Skeletal muscle satellite cell (primary cell): Measurements from ENCODE around the gene EIF1AX.
"Not testable (repeated sequence)": the region's sequence is repeated elsewhere in the genome, so short reads cannot be mapped to it uniquely, and the experiment has no call there.

Source experiments
- H3K27me3 ChIP-seq: 2 replicates; pipeline ENCODE4 v1.7.0; 2013; ENCODE audit warnings: low read length; ENCODE audit not compliant: control insufficient read depth, insufficient read depth
- H3K36me3 ChIP-seq: 2 replicates; pipeline ENCODE4 v1.7.0; 2013; ENCODE audit warnings: mild to moderate bottlenecking, control low read depth, low read length; ENCODE audit not compliant: insufficient read depth
- H3K4me1 ChIP-seq: 2 replicates; pipeline ENCODE4 v1.7.0; 2013; ENCODE audit warnings: low read length; ENCODE audit not compliant: control insufficient read depth, insufficient read depth
- H3K4me2 ChIP-seq: 2 replicates; pipeline ENCODE4 v1.7.0; 2013; ENCODE audit warnings: mild to moderate bottlenecking, low read length
- H3K4me3 ChIP-seq: 2 replicates; pipeline ENCODE4 v1.7.0; 2013; ENCODE audit warnings: low read length
- H3K9ac ChIP-seq: 2 replicates; pipeline ENCODE4 v1.7.0; 2013; ENCODE audit warnings: mild to moderate bottlenecking, low read depth, low read length, moderate library complexity
- H3K9me3 ChIP-seq: replicated peaks from 2 replicates; pipeline ENCODE4 v1.7.0; 2013; ENCODE audit warnings: mild to moderate bottlenecking, control low read depth, low read length

The EIF1AX gene

DNA sequence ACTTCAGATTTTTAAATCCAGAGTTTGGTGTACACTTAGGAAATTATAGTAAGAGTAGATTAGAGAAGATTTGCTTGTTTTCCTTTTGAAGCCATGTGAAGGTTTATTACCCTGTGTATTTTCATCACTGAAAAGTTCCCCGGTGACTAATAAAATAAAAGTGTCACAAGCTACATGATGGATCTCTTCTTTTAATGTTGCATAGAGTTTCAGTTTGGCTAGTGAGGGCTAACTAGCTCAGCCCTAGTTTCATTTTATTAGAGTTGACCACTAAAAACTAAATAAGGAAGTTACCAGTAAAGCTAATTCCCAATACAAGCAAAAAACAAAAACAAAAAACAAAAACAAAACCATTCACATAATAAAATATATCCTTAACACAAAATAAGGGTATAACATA is 14.8 kb downstream of the EIF1AX start:
- not testable (repeated sequence) for H3K4me2 ChIP-seq, H3K9ac ChIP-seq, H3K4me1 ChIP-seq, H3K27me3 ChIP-seq, H3K4me3 ChIP-seq, H3K9me3 ChIP-seq
- peaks cover 43% of the 10 kb centered on the region for H3K36me3 ChIP-seq

DNA sequence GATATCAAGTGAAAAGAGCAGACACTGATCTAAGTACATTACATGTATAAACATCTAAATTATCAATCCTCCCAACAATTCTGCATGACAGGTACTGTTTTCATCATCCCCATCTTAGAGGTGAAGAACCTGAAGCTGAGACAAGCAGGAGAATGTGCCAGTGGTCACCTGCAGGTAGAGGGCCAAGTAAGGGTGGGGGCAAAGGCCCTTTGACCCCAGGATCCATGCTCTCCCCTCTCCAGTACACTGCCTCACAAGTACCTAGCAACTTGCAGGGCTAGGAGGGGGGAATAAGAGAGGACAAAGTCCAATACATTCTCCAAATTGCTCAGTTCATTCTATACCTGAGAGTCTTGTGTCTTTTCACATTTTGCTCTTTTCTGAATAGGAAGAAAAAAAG is 16.7 kb downstream of the EIF1AX start:
- no peak overlapping the region for H3K9ac ChIP-seq
- H3K4me3 ChIP-seq, result no peak overlapping the region
- no peak overlapping the region for H3K4me2 ChIP-seq
- no peaks in the 10 kb centered on the region for H3K27me3 ChIP-seq
- peaks cover 34% of the 10 kb centered on the region for H3K36me3 ChIP-seq
- H3K9me3 ChIP-seq, result no peaks in the 10 kb centered on the region
- H3K4me1 ChIP-seq, result no peaks in the 10 kb centered on the region

DNA sequence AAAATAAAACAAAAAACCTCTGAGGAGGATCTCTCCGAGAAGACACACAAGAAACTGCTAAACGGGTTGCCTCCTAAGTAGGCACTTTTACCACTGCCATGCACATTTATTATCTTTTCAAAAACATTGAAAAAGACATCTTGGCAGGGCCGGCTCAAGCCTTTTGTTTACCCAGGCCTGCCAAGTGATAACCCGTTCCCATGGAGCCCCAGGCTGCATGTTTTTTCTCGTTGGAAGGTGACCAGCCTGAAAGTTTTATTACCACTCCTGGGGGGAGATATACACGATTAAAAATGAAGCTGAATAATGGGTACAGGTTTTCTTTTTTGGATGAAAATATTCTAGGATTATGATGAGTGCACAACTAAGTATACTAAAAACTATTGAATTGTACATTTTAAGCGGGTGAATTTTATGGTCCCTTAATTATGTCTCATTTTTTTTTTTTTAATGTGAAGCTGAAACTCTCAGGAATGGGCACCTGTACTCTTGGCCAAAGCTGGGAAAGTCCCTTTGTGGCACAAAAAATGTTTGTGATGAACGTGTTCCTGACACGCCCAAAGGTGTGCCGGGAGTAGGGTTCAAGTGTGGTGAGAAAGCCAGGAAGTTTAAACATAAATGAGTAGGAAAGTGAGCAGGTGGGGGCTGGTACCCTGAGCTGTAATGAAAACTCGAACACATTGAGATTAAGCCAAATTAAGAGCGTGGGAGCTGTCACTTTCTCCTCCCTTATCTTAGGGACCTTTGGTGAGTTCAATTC is 23.4 kb downstream of the EIF1AX start:
- H3K9ac ChIP-seq, result no peak overlapping the region
- no peak overlapping the region for H3K4me3 ChIP-seq
- no peaks in the 10 kb centered on the region for H3K9me3 ChIP-seq
- peaks cover 24% of the 10 kb centered on the region for H3K27me3 ChIP-seq
- H3K36me3 ChIP-seq, result no peaks in the 10 kb centered on the region
- no peak overlapping the region for H3K4me2 ChIP-seq
- no peaks in the 10 kb centered on the region for H3K4me1 ChIP-seq

DNA sequence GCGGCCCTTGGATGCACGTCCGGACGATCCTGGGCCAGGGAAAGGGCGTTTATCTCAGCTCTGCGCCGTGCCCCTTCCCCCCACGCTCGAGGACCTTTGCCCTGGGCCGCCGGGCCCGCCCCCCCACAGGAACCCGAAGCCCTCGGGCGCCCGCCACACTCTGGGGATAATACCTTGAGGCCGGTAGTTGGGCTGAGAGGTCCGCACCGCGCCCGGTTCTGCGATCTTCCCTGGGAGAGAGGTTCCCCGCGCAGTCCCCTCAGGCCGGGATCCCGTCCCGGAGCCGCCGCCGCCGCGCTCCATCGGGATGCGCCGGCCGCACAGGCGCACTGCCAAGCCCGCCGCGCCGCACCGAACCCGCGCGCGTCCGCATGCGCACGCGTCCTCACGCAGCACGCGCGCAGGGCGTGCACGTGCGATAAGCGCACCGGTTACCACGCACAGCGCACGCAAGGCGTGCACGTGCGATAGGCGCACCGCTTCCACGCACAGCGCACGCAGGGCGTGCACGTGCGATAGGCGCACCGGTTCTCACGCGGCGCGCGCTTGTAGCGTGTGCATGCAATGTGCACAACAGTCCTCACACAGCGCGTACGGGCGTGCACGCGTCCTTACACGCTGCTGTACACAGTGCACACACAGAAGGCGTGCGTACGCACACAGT is 24.9 kb downstream of the EIF1AX start, which contains the start of gene MAP7D2:
Gene MAP7D2 (minus strand): TSS at position 331 of the 664 bp plus-strand sequence. CDS start 28 bp downstream, at position 303.
- Histone ChIP-seq H3K4me1 (no peaks in the 10 kb centered on the region), H3K36me3 (no peaks in the 10 kb centered on the region), H3K9ac (no peak within 1 kb of the TSS), H3K9me3 (no peaks in the 10 kb centered on the region), H3K27me3 (peaks cover 24% of the 10 kb centered on the region), H3K4me2 (peak within 1 kb of the TSS; percentile 76), H3K4me3 (peak within 1 kb of the TSS; percentile 51)

DNA sequence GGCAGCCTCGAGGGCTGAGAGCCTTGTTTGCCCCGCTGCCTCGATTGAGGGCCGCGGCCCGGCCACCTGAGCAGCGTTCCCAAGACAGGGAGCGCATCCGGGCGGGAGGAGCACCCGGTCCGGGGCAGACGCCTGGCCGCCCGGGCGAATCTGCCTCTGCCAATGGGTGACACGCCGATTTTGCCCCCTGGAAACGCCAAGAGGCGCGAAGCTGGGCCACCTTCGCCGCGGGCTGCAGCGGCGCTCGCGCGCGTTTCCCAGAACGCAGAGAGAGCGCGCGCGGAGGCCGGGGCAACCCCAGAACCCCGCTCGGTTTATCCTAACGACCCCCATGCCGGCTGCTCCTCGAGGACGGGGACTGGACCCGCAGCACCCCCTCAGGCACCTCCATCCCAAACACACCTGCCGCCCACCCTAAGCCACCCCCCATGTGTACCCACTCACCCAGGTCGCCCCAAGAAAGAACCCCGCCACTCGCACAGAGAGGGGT is 25.5 kb downstream of the EIF1AX start:
- Histone ChIP-seq H3K4me3 (peak overlapping the region; percentile 51), H3K9ac (no peak overlapping the region), H3K36me3 (no peaks in the 10 kb centered on the region), H3K4me2 (peak overlapping the region; percentile 76), H3K27me3 (peaks cover 27% of the 10 kb centered on the region), H3K9me3 (no peaks in the 10 kb centered on the region), H3K4me1 (no peaks in the 10 kb centered on the region)

DNA sequence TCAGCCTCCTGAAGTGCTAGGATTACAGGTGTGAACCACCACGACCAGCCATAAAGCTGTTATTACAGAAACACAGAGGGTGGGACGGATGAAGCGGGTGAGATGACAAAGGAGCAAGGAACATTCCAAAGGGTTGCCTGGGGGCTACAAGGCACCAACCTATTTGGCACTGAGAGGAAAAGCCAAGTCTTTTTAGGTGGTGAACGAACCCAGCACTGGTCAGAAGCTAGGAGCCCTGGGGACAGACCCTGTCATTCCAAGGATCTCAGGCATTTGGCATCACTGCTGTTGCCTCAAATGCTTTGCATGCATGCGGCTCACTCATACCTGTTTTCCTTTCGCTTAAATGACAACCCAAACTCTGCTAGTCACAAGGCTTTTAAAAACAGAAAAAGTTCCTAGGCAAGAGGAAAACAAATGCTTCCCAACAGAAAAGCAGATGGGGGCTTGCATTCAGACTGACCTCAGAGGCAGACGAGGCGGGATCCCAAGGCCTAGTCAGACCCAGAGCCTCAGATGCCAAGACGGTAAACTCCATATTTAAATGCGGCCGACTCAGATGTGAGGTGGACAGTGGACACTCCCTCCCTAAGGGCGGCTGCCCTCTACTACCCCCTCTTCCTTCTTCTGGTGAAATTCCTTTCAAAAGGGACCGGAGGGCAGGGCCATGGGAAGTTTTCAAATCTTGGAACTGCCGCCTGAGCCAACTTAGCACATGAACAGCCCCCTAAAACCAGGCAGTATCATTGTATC is 29.4 kb downstream of the EIF1AX start:
- Histone ChIP-seq H3K9ac (no peak overlapping the region), H3K9me3 (no peaks in the 10 kb centered on the region), H3K4me2 (no peak overlapping the region), H3K4me1 (no peaks in the 10 kb centered on the region), H3K36me3 (no peaks in the 10 kb centered on the region), H3K4me3 (no peak overlapping the region), H3K27me3 (peaks cover 27% of the 10 kb centered on the region)

DNA sequence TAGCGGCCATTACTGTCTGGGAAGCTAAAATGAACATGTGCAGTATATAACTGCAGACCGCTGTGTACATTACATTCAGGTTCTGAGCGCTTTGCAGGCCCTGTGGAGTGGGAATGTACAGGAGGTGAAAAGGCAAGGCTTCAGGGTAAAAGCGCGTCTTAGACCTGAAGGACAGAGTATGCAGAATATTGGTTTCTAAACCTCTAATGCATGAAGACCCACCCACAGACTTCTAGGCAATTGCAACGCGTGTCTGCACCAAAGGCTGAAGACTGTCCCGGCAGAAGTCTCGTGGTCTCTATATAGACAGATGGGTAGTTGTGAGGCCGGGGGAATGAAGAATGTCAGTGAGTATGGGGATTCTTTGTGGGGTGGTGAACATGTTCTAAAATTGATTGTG is 30.4 kb downstream of the EIF1AX start:
- H3K4me1 ChIP-seq, result no peaks in the 10 kb centered on the region
- H3K4me2 ChIP-seq, result no peak overlapping the region
- no peaks in the 10 kb centered on the region for H3K9me3 ChIP-seq
- H3K36me3 ChIP-seq, result no peaks in the 10 kb centered on the region
- peaks cover 18% of the 10 kb centered on the region for H3K27me3 ChIP-seq
- H3K9ac ChIP-seq, result no peak overlapping the region
- no peak overlapping the region for H3K4me3 ChIP-seq

DNA sequence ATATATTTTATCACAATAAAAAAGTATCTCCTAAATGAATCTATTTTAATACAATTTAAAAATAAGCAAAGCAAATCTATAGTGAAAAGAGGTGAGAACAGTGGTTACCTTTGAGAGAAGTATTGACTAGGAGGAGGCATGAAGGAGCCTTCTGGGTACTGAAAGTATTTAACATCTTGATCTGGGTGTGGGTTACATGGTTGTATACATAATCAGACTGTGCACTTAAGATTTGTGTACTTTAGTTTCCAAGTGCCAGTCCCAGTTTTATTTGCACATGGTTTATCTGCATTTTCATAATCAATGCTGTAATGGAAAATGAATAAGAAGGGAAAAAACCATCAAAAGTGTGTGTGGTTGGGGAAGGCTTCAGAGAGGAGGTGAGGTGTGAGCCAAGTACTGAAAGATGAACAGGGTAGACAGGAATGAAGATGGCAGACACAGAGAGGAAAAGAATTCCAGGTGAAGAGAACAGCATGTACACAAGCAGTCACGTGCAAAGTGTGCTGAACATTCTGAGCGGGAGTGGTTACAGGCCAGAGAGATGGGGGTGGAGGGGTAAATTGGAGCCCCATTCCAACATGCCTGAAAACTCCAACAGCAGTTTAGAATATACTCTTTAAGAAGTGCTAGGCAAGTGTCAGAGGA is 39.6 kb downstream of the EIF1AX start:
- H3K27me3 ChIP-seq, result peaks cover 22% of the 10 kb centered on the region
- H3K36me3 ChIP-seq, result no peaks in the 10 kb centered on the region
- H3K9me3 ChIP-seq, result no peaks in the 10 kb centered on the region
- no peak overlapping the region for H3K4me2 ChIP-seq
- no peak overlapping the region for H3K9ac ChIP-seq
- no peak overlapping the region for H3K4me3 ChIP-seq
- H3K4me1 ChIP-seq, result no peaks in the 10 kb centered on the region

DNA sequence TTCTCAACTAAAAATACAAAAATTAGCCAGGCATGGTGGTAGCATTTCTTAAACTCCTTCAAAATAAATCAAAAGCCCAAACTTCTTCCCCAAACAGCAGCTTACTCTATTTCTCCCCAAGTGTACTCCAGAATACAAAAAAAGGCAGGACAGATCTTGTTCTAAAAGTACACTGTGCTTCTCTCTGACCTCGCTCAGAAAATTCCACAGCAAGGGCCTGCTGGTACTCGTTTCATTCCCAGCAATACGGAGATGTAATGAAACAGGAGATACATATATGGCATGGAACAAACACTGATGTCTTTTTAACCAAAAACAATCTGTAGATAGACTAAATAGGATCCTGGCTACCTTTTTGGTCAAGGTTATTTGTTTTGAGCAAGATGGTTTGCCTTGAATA is 50.1 kb downstream of the EIF1AX start:
- Histone ChIP-seq H3K27me3 (peaks cover 11% of the 10 kb centered on the region), H3K4me1 (no peaks in the 10 kb centered on the region), H3K9me3 (no peaks in the 10 kb centered on the region), H3K4me3 (no peak overlapping the region), H3K9ac (no peak overlapping the region), H3K4me2 (no peak overlapping the region), H3K36me3 (no peaks in the 10 kb centered on the region)

DNA sequence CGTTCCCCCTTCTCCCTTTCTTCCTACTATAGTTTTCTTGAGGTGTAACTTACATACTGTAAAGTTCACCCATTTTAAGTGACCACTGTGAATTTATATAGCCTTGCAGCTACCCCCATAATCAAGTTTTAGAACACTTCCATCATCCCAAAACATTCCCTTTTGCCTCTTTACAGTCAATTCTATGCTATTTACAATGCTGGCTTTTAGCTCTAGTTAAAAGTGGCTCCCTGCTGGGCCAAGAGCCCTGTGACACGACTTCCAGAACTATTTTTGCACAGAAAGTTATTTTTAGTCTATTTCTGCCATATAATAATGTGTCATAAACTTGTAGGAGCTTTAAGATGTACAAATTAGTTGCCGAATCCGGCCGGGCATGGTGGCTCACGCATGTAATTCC is 51.8 kb downstream of the EIF1AX start:
- Histone ChIP-seq H3K27me3 (peaks cover 11% of the 10 kb centered on the region), H3K4me1 (no peaks in the 10 kb centered on the region), H3K4me2 (no peak overlapping the region), H3K36me3 (no peaks in the 10 kb centered on the region), H3K4me3 (no peak overlapping the region), H3K9me3 (no peaks in the 10 kb centered on the region), H3K9ac (no peak overlapping the region)

DNA sequence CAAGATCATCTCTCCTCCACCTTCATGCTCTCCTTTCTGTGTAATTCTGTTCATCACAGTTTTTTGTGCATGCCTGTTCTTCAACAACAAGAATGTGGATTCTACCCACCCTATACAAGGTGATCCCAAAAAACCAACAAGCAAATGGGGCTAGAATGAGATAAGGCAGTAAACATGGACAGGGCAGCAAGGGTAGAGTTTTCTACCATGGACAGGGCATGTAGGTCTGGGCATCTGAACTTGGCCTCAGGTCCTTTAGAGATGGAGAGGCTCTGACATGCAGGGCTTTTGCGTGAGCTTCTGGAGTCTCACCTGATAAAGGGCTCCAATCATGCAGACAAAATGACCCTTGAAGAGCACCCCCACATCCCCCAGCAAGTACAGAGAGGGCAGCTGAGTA is 61.4 kb downstream of the EIF1AX start:
- no peaks in the 10 kb centered on the region for H3K36me3 ChIP-seq
- no peaks in the 10 kb centered on the region for H3K4me1 ChIP-seq
- H3K27me3 ChIP-seq, result peaks cover 27% of the 10 kb centered on the region
- H3K4me2 ChIP-seq, result no peak overlapping the region
- no peak overlapping the region for H3K4me3 ChIP-seq
- no peak overlapping the region for H3K9ac ChIP-seq
- H3K9me3 ChIP-seq, result no peaks in the 10 kb centered on the region
